GM10266 (cell line): ENCODE measurements around the gene CTIF.

Experiments used
- DNase-seq: peaks from one replicate; pipeline ENCODE4 v3.0.0; 2012; ENCODE audit errors: extremely low spot score
- CTCF ChIP-seq: IDR thresholded peaks from 2 replicates; pipeline ENCODE4 v1.5.1; 2012; ENCODE audit warnings: mild to moderate bottlenecking, low read depth; ENCODE audit not compliant: control insufficient read depth, insufficient read depth; ENCODE audit errors: missing control alignments

The CTIF gene

GRCh38 chr18:48702346-48703027, 163.7 kb downstream of the CTIF start:
- no peak for DNase-seq
- TF ChIP-seq CTCF = no peak

DNA sequence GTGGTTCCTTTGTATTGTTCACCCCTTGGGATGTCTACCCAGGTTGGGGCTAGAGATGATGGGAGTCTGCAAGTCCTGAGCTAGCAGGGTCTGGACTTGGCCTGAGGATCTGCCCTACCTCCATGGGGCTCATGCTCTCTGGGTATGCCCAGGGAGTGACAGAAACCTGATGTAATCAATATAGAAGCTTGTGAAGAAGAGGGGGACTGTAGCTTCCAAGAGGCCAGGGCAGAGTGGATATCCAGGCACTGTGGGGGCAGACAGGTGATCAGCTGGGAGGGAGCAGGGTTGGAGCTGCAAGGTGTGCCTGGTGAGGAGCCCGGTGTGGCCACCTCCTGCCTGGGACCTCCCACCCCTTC, 164.2 kb downstream of the CTIF start:
- TF ChIP-seq CTCF = no peak
- DNase-seq = no peak

- no peak for TF ChIP-seq CTCF
- no peak for DNase-seq
These were observed 164.6 kb downstream of the CTIF start for GRCh38 chr18:48703418-48703817.

GRCh38 chr18:48705043-48705442, 166.2 kb downstream of the CTIF start:
- DNase-seq = no peak
- TF ChIP-seq CTCF = no peak

GRCh38 chr18:48705531-48705930, 166.7 kb downstream of the CTIF start:
- DNase-seq = no peak
- no peak for TF ChIP-seq CTCF

DNA sequence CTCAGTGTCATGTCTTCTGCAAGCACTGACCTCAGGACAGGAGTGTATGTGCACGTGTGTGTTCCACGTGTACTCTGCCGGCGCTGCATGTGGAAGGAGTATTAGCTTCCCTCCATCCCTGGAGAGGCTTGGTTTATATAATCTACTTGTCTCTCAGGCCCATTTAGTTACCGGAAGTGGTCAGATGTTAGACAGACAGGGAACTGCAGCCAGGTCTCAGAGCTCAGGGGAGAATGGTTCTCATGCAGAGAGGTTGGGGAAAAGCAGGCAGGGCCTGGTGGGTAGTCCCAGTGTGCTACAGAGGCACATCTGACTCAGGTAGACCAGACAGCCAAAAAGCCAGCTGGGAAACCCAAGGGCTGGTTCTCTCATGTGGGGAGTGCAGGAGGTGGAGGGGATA, 167.9 kb downstream of the CTIF start:
- no peak for TF ChIP-seq CTCF
- DNase-seq = no peak

DNA sequence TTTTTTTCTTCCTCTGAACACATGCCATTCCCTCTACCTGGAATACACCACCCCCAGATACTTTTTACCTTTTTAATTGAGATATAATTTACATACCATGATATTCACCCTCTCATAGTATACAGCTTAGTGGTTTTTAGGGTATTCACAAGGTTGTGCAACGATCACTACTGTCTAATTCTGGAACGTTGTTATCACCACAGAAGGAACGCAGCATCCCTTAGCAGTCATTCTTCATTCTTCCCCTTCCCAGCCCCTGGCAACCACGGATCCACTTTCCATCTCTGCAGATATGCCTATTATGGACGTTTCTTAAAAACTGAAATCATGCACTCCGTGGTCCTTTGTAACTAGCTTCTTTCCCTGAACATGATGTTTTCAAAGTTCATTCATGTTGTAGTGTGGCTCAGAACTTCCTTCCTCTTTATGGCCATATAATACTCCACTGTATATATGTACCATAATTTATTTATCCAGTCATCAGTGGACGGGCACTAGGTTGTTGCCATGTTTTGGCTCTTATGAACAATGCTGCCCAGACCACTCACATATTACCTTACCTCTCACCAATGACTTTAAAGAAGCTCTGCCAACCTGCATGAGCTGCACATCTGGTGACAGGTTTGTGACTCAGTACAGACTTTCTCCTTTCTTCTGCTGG, 168.9 kb downstream of the CTIF start:
- TF ChIP-seq CTCF = no peak
- no peak for DNase-seq
